ENCODE measurements around the gene GAPVD1.

The GAPVD1 gene

DNA sequence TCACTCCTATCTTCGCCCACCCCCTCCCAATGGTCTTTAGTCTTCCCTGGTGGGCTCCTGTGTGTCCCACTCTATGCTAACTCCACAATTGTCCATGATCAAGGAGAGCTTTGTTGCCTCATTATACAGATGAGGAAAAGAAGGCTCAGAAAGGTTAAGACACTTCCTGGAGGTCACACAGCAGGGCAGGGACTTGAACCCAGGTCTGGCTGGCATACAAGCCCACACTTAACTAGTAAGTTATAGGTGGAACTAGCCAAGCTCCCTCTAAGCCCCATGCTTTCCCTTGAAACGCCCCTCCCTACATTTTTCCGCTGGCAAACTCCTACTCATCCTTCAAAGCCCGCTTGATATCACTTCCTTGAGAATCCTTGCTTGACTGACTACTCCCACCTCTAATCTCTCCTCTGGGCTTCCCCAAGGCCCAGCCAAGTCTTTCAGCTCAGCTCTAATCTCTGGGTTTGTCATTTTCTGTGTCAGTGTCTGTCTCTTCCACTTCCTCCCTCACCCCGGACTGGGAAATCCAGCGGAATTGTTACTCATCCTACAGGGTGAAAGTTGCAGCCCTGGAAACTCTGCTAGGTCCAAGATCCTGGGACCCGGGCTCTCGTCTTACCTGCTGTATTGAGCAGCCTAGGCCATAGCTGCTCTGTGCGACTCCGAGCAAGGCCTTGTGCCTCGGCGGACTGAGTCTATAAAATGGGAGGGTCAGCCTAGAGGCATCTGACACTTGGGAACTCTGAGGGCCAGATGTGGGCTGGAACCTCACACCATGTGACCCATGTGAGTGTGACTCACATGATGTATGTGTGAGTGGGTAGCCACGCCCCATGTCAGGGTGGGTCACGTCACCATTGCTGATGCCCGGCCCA, 144.5 kb downstream of the GAPVD1 start:
- Histone ChIP-seq H3K9me3 (ENCODE audit: control insufficient read depth in 2 of 2, low read length in 2 of 2) (no peaks in the 10 kb centered on the region), H3K27ac (ENCODE audit: low read length) (no peak overlapping the region), H3K4me3 (ENCODE audit: low read length in 2 of 2) (no peak overlapping the region), H3K4me1 (ENCODE audit: control insufficient read depth, insufficient read depth, low read length) (peaks cover 12% of the 10 kb centered on the region), H3K27me3 (ENCODE audit: control insufficient read depth in 1 of 2, insufficient read depth in 2 of 2, low read length in 2 of 2) (no peaks in the 10 kb centered on the region), H3K9ac (ENCODE audit: low read length in 2 of 2) (no peak overlapping the region), H3K36me3 (ENCODE audit: control insufficient read depth in 2 of 2, insufficient read depth in 2 of 2, low read length in 2 of 2) (no peaks in the 10 kb centered on the region)

GRCh38 chr9:125406810-125407087, 145.1 kb downstream of the GAPVD1 start:
- H3K4me1 ChIP-seq (ENCODE audit: control insufficient read depth, insufficient read depth, low read length), result peaks cover 12% of the 10 kb centered on the region
- H3K27ac ChIP-seq (ENCODE audit: low read length), result no peak overlapping the region
- no peak overlapping the region for H3K4me3 ChIP-seq (ENCODE audit: low read length in 2 of 2)
- H3K27me3 ChIP-seq (ENCODE audit: control insufficient read depth in 1 of 2, insufficient read depth in 2 of 2, low read length in 2 of 2), result no peaks in the 10 kb centered on the region
- no peak overlapping the region for H3K9ac ChIP-seq (ENCODE audit: low read length in 2 of 2)
- H3K36me3 ChIP-seq (ENCODE audit: control insufficient read depth in 2 of 2, insufficient read depth in 2 of 2, low read length in 2 of 2), result no peaks in the 10 kb centered on the region
- no peaks in the 10 kb centered on the region for H3K9me3 ChIP-seq (ENCODE audit: control insufficient read depth in 2 of 2, low read length in 2 of 2)

DNA sequence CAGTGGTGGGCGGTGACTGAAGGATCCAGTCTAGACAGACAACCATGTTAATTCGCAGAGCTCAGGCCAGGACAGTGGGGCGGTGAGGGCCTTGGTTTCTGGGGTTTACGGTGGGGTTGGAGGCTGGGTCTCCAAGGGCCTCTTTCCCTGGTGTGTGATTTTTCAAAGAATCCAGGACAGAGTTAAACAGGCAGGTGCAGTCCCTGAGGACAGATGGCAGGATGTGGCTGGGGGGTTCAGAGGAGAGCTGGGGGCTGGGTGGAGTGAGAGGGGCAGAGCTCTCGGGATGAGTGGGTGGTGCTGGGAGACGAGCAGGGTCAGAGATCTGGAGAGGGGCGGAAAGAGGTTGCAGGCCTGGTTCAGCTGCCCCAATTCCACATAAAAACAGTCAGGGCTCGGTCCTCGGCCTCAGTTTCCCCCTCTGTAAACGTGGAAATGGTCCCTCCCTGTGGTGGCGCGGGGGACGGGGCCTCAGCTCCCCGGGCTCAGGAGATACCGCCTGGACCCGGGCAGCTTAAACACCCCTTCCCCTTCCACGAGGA, 145.9 kb downstream of the GAPVD1 start:
- peak overlapping the region; percentile 47 to 70 for H3K9ac ChIP-seq (ENCODE audit: low read length in 2 of 2)
- peak overlapping the region; percentile 60 for H3K27ac ChIP-seq (ENCODE audit: low read length)
- H3K36me3 ChIP-seq (ENCODE audit: control insufficient read depth in 2 of 2, insufficient read depth in 2 of 2, low read length in 2 of 2), result no peaks in the 10 kb centered on the region
- peaks cover 12% of the 10 kb centered on the region for H3K4me1 ChIP-seq (ENCODE audit: control insufficient read depth, insufficient read depth, low read length)
- peak overlapping the region; percentile 76 to 79 for H3K4me3 ChIP-seq (ENCODE audit: low read length in 2 of 2)
- H3K9me3 ChIP-seq (ENCODE audit: control insufficient read depth in 2 of 2, low read length in 2 of 2), result no peaks in the 10 kb centered on the region
- H3K27me3 ChIP-seq (ENCODE audit: control insufficient read depth in 1 of 2, insufficient read depth in 2 of 2, low read length in 2 of 2), result no peaks in the 10 kb centered on the region

DNA sequence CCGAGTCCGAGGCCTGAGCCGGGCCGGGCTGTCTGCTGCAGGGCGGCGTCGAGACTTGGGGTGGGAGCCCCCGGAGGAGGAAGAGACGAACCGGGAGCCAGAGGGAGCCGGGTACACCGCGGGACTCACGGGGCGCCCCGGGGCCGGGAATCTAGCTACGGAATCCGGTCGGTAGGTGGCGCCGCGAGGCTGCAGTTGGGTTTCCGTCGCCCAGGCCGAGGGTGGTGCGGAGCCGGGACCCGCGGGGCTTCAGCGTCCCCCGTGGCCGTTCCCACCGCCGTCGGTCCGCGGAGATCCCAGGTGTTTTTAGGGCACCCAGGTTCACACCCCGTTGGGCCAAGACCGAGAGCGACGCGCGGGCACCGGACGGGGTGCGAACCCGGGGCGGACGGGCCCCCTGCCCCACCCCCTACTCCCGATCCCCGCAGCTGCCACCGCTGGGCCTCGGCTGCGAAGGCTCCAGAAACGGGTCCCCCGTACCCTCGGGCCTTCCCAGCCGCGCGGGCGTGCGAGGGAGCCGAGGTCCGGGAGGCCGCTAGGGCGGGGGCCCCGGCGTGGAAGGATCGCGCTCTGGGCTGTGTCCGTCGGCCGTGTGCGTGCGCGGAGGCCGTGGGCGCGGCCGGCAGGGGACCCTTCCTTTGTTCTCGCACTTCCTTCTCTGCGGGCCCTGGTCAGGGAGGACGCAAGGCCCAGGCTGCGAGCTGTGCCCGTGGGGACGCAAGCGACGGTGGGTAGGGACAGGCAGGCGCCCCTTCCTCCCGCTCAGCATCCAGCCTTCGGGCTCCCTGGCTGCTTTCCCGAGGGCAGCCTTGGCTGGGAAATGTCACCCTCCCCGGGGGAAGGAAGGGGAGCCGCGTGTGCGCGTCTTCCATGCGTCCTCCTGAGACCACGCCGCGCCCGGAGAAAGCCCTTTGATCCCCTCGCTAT, 146.6 kb downstream of the GAPVD1 start:
- H3K4me1 ChIP-seq (ENCODE audit: control insufficient read depth, insufficient read depth, low read length), result peaks cover 12% of the 10 kb centered on the region
- peak overlapping the region; percentile 76 to 79 for H3K4me3 ChIP-seq (ENCODE audit: low read length in 2 of 2)
- H3K27me3 ChIP-seq (ENCODE audit: control insufficient read depth in 1 of 2, insufficient read depth in 2 of 2, low read length in 2 of 2), result no peaks in the 10 kb centered on the region
- no peaks in the 10 kb centered on the region for H3K36me3 ChIP-seq (ENCODE audit: control insufficient read depth in 2 of 2, insufficient read depth in 2 of 2, low read length in 2 of 2)
- H3K9me3 ChIP-seq (ENCODE audit: control insufficient read depth in 2 of 2, low read length in 2 of 2), result no peaks in the 10 kb centered on the region
- peak overlapping the region; percentile 60 for H3K27ac ChIP-seq (ENCODE audit: low read length)
- peak overlapping the region; percentile 66 to 70 for H3K9ac ChIP-seq (ENCODE audit: low read length in 2 of 2)

- Histone ChIP-seq H3K27ac (ENCODE audit: low read length) (no peak overlapping the region), H3K4me1 (ENCODE audit: control insufficient read depth, insufficient read depth, low read length) (peaks cover 12% of the 10 kb centered on the region), H3K9ac (ENCODE audit: low read length in 2 of 2) (no peak overlapping the region), H3K27me3 (ENCODE audit: control insufficient read depth in 1 of 2, insufficient read depth in 2 of 2, low read length in 2 of 2) (no peaks in the 10 kb centered on the region), H3K36me3 (ENCODE audit: control insufficient read depth in 2 of 2, insufficient read depth in 2 of 2, low read length in 2 of 2) (no peaks in the 10 kb centered on the region), H3K9me3 (ENCODE audit: control insufficient read depth in 2 of 2, low read length in 2 of 2) (no peaks in the 10 kb centered on the region), H3K4me3 (ENCODE audit: low read length in 2 of 2) (no peak overlapping the region)
Measured at GRCh38 chr9:125409217-125409636, 147.6 kb downstream of the GAPVD1 start.

GRCh38 chr9:125409637-125410521, 148.3 kb downstream of the GAPVD1 start:
- no peaks in the 10 kb centered on the region for H3K27me3 ChIP-seq (ENCODE audit: control insufficient read depth in 1 of 2, insufficient read depth in 2 of 2, low read length in 2 of 2)
- no peaks in the 10 kb centered on the region for H3K9me3 ChIP-seq (ENCODE audit: control insufficient read depth in 2 of 2, low read length in 2 of 2)
- no peak overlapping the region for H3K4me3 ChIP-seq (ENCODE audit: low read length in 2 of 2)
- peaks cover 12% of the 10 kb centered on the region for H3K4me1 ChIP-seq (ENCODE audit: control insufficient read depth, insufficient read depth, low read length)
- no peaks in the 10 kb centered on the region for H3K36me3 ChIP-seq (ENCODE audit: control insufficient read depth in 2 of 2, insufficient read depth in 2 of 2, low read length in 2 of 2)
- no peak overlapping the region for H3K27ac ChIP-seq (ENCODE audit: low read length)
- no peak overlapping the region for H3K9ac ChIP-seq (ENCODE audit: low read length in 2 of 2)

DNA sequence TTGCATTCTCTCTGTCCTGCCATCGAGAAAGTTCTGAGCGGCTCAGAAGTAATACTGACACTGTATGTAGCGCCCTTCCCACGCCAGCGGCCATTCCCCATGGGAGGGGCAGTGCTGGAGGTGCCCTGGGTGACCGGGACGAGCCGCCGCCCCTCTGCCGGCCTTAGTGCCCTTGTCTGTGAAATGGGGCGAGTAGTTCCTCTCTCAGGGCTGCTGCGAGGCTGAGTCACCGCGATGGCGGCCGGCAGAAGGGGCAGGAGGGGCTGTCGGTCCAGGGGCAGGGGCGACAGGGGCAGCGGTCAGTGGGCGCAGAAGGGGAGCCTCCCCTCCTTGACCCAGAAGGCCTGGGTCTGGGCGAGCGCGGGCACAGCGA, 148.9 kb downstream of the GAPVD1 start:
- H3K27ac ChIP-seq (ENCODE audit: low read length), result no peak overlapping the region
- H3K4me3 ChIP-seq (ENCODE audit: low read length in 2 of 2), result no peak overlapping the region
- H3K4me1 ChIP-seq (ENCODE audit: control insufficient read depth, insufficient read depth, low read length), result peaks cover 13% of the 10 kb centered on the region
- no peaks in the 10 kb centered on the region for H3K9me3 ChIP-seq (ENCODE audit: control insufficient read depth in 2 of 2, low read length in 2 of 2)
- H3K36me3 ChIP-seq (ENCODE audit: control insufficient read depth in 2 of 2, insufficient read depth in 2 of 2, low read length in 2 of 2), result no peaks in the 10 kb centered on the region
- H3K27me3 ChIP-seq (ENCODE audit: control insufficient read depth in 1 of 2, insufficient read depth in 2 of 2, low read length in 2 of 2), result no peaks in the 10 kb centered on the region
- H3K9ac ChIP-seq (ENCODE audit: low read length in 2 of 2), result no peak overlapping the region

DNA sequence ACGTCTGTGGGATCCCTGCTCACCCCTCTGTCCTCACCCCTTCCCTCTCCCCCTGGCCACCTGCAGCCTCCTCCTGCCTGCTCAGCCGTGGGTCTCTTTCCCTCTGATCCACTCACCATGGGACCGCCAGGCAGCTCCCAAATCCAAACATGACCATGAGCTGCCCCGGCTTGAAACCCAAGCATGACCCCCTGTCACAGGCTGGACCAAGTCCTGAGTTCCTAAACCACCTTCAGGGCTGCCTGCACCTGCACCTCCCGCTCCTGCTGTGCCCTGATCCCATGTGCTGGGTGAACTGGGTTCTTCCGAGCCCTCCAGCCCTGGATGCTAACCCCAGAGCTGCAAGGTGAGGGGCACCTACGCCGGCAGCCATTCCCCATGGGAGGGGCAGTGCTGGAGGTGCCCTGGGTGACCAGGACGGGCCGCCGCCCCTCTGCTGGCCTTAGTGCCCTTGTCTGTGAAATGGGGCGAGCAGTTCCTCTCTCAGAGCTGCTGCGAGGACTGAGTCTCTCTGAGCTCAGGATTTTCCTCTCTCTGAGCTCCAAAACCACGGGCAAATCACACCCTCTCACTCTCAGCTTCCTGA, 149.6 kb downstream of the GAPVD1 start:
- Histone ChIP-seq H3K27me3 (ENCODE audit: control insufficient read depth in 1 of 2, insufficient read depth in 2 of 2, low read length in 2 of 2) (no peaks in the 10 kb centered on the region), H3K36me3 (ENCODE audit: control insufficient read depth in 2 of 2, insufficient read depth in 2 of 2, low read length in 2 of 2) (no peaks in the 10 kb centered on the region), H3K9ac (ENCODE audit: low read length in 2 of 2) (no peak overlapping the region), H3K4me3 (ENCODE audit: low read length in 2 of 2) (no peak overlapping the region), H3K27ac (ENCODE audit: low read length) (no peak overlapping the region), H3K9me3 (ENCODE audit: control insufficient read depth in 2 of 2, low read length in 2 of 2) (no peaks in the 10 kb centered on the region), H3K4me1 (ENCODE audit: control insufficient read depth, insufficient read depth, low read length) (peaks cover 19% of the 10 kb centered on the region)

DNA sequence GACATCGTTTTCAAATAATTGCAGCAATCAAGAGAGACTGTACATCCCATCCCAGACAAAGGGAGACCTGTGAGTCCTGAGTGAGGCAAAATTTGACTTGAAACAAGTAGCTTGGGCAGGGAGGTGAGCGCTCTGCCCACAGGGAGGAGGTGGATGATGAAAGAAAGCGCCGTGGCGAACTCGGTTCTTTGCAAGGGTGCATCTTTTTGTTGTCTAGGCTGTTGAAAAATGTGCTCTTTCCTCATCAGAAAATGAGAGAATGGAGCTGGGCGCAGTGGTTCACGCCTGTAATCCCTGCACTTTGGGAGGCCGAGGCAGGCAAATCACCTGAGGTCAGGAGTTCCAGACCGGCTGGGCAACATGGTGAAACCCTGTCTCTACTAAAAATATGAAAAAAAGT, 150.5 kb downstream of the GAPVD1 start:
- no peak overlapping the region for H3K4me3 ChIP-seq (ENCODE audit: low read length in 2 of 2)
- H3K9me3 ChIP-seq (ENCODE audit: control insufficient read depth in 2 of 2, low read length in 2 of 2), result no peaks in the 10 kb centered on the region
- H3K36me3 ChIP-seq (ENCODE audit: control insufficient read depth in 2 of 2, insufficient read depth in 2 of 2, low read length in 2 of 2), result no peaks in the 10 kb centered on the region
- H3K9ac ChIP-seq (ENCODE audit: low read length in 2 of 2), result no peak overlapping the region
- no peak overlapping the region for H3K27ac ChIP-seq (ENCODE audit: low read length)
- no peaks in the 10 kb centered on the region for H3K27me3 ChIP-seq (ENCODE audit: control insufficient read depth in 1 of 2, insufficient read depth in 2 of 2, low read length in 2 of 2)
- peaks cover 22% of the 10 kb centered on the region for H3K4me1 ChIP-seq (ENCODE audit: control insufficient read depth, insufficient read depth, low read length)

GRCh38 chr9:125413579-125413978, 152.0 kb downstream of the GAPVD1 start:
- no peak overlapping the region for H3K4me3 ChIP-seq (ENCODE audit: low read length in 2 of 2)
- H3K36me3 ChIP-seq (ENCODE audit: control insufficient read depth in 2 of 2, insufficient read depth in 2 of 2, low read length in 2 of 2), result no peaks in the 10 kb centered on the region
- peaks cover 14% of the 10 kb centered on the region for H3K4me1 ChIP-seq (ENCODE audit: control insufficient read depth, insufficient read depth, low read length)
- H3K9ac ChIP-seq (ENCODE audit: low read length in 2 of 2), result no peak overlapping the region
- no peaks in the 10 kb centered on the region for H3K9me3 ChIP-seq (ENCODE audit: control insufficient read depth in 2 of 2, low read length in 2 of 2)
- H3K27ac ChIP-seq (ENCODE audit: low read length), result no peak overlapping the region
- no peaks in the 10 kb centered on the region for H3K27me3 ChIP-seq (ENCODE audit: control insufficient read depth in 1 of 2, insufficient read depth in 2 of 2, low read length in 2 of 2)

Data from stomach smooth muscle (tissue), 2 donors.